GM12878 (cell line): ENCODE measurements around the gene HORMAD2. TPM values are rescaled to one million over a fixed set of nuclear protein-coding genes. Genes with fewer than 3 reads are reported as not detected.

Experiments
- ATAC-seq: fragments of 200-7000 bp; cut with Tn5 transposase; 3 replicates; pipeline ENCODE4 v1.9.1; 2020; ENCODE audit warnings: mild to moderate bottlenecking, moderate library complexity
- BruUV-seq: library from RNA; stranded (reverse); fragments of 400-500 nt; replicated peaks from 2 replicates; lab custom pipeline; 2021; lab: Mats Ljungman, UMichigan
- CTCF ChIA-PET: fragments of 300-600 bp; sonication (Branson Sonifier 250); formaldehyde crosslinking; extraction: SDS; loops from one replicate; lab custom pipeline; 2021; ENCODE audit warnings: inconsistent platforms; lab: Yijun Ruan, JAX
- POLR2A ChIA-PET: fragments of 350-600 bp; formaldehyde crosslinking; extraction: SDS; loops from one replicate; lab custom pipeline; 2021; ENCODE audit warnings: inconsistent platforms; lab: Charles Lee
- RAD21 ChIA-PET: fragments of 300-600 bp; sonication (Branson Sonifier 250); formaldehyde crosslinking; loops from one replicate; lab custom pipeline; 2023; ENCODE audit warnings: antibody characterized with exemption; ENCODE audit not compliant: unreplicated experiment; lab: Charles Lee
- SMC1A ChIA-PET: fragments of 300-600 bp; sonication (Branson Sonifier 250); formaldehyde crosslinking; loops from one replicate; lab custom pipeline; 2023; ENCODE audit not compliant: unreplicated experiment, uncharacterized antibody; lab: Charles Lee
- DNase-seq: peaks from one replicate; pipeline ENCODE4 v3.0.0-alpha.2; 2011; ENCODE audit warnings: low read depth, low spot score
- FAIRE-seq: peaks from 3 replicates; lab custom pipeline; 2011; peaks lifted over from hg19 to GRCh38; lab: Jason Lieb, UNC
- H2AFZ ChIP-seq: 2 replicates; pipeline ENCODE4 v1.6.0; 2011; ENCODE audit warnings: low read depth, low read length, control low read depth; ENCODE audit not compliant: control insufficient read depth
- H3K27ac ChIP-seq: 2 replicates; pipeline ENCODE4 v1.5.1; 2011; ENCODE audit warnings: control low read depth; ENCODE audit not compliant: control insufficient read depth, insufficient read depth
- H3K27me3 ChIP-seq, 2 experiments: replicated peaks in 1 of 2; 2 replicates each; pipeline versions ENCODE4 v1.6.0 to v1.6.1; 2011; ENCODE audit warnings: low read length in 1 of 2; ENCODE audit not compliant: control insufficient read depth in 2 of 2, insufficient read depth in 2 of 2
- H3K36me3 ChIP-seq, 2 experiments: 2 replicates each; pipeline ENCODE4 v1.5.1; 2011; ENCODE audit warnings: low read length in 1 of 2; ENCODE audit not compliant: control insufficient read depth in 2 of 2, insufficient read depth in 2 of 2
- H3K4me1 ChIP-seq: 2 replicates; pipeline ENCODE4 v1.6.1; 2011; ENCODE audit warnings: mild to moderate bottlenecking, low read length, moderate library complexity, mixed read lengths; ENCODE audit not compliant: control insufficient read depth, insufficient read depth
- H3K4me2 ChIP-seq: 2 replicates; pipeline ENCODE4 v1.6.0; 2011; ENCODE audit warnings: control low read depth; ENCODE audit not compliant: control insufficient read depth, insufficient read depth
- H3K4me3 ChIP-seq: fragments of 200-600 bp; sonication (generic); 2 replicates; pipeline ENCODE4 v1.5.1; 2016
- H3K79me2 ChIP-seq: 2 replicates; pipeline ENCODE4 v1.6.0; 2011; ENCODE audit warnings: low read length; ENCODE audit not compliant: control insufficient read depth, insufficient read depth
- H3K9ac ChIP-seq: 2 replicates; pipeline ENCODE4 v1.8.0; 2011; ENCODE audit warnings: low read length, control low read depth, mixed read lengths; ENCODE audit not compliant: control insufficient read depth, insufficient read depth
- H3K9me3 ChIP-seq: replicated peaks from 3 replicates; pipeline ENCODE4 v1.5.1; 2011; ENCODE audit warnings: mild to moderate bottlenecking, low read length; ENCODE audit not compliant: control insufficient read depth, insufficient read depth
- H4K20me1 ChIP-seq: 2 replicates; pipeline ENCODE4 v1.6.0; 2011; ENCODE audit not compliant: control insufficient read depth, insufficient read depth
- ATF7 ChIP-seq: fragments of 450-650 bp; IDR thresholded peaks from 2 replicates; pipeline ENCODE4 v1.6.1; 2016; ENCODE audit warnings: low read depth, mild to moderate bottlenecking
- BACH1 ChIP-seq: fragments of 450-650 bp; IDR thresholded peaks from 2 replicates; pipeline ENCODE4 v1.6.1; 2017; ENCODE audit warnings: mild to moderate bottlenecking, borderline replicate concordance
- CBX5 ChIP-seq: sonication (generic); IDR thresholded peaks from 2 replicates; pipeline ENCODE4 v1.6.1; 2016; ENCODE audit warnings: low read depth, moderate library complexity, mild to moderate bottlenecking, inconsistent platforms
- CEBPB ChIP-seq, 2 experiments: fragments of 150-350 bp in 1 of 2; IDR thresholded peaks; 2 replicates each; pipeline ENCODE4 v1.6.1; 2012 to 2014; ENCODE audit warnings: low read depth in 2 of 2, low read length in 2 of 2, borderline replicate concordance in 1 of 2, inconsistent platforms in 1 of 2
- CHD1 ChIP-seq: IDR thresholded peaks from 2 replicates; pipeline ENCODE4 v1.6.1; 2012; ENCODE audit warnings: low read depth, low read length, improper control_type of control experiment
- ETV6 ChIP-seq, 2 experiments: fragments of 450-650 bp in 1 of 2; IDR thresholded peaks in 1 of 2; conservative IDR thresholded peaks in 1 of 2; 2 replicates each; pipeline ENCODE4 v1.6.1; 2014; ENCODE audit warnings: antibody characterized with exemption in 1 of 2, borderline replicate concordance in 1 of 2, low read depth in 1 of 2, mild to moderate bottlenecking in 1 of 2, moderate library complexity in 1 of 2
- MXI1 ChIP-seq: fragments of 150-350 bp; IDR thresholded peaks from 2 replicates; pipeline ENCODE4 v1.6.1; 2011; ENCODE audit warnings: low read depth, mild to moderate bottlenecking, inconsistent platforms, low read length, improper control_type of control experiment
- RBBP5 ChIP-seq: fragments of 200-600 bp; sonication (generic); conservative IDR thresholded peaks from 2 replicates; pipeline ENCODE4 v1.6.1; 2016
- SUPT20H ChIP-seq: IDR thresholded peaks from 2 replicates; pipeline ENCODE4 v1.6.1; 2011; ENCODE audit warnings: low read depth, mild to moderate bottlenecking, low read length, moderate library complexity, borderline replicate concordance; ENCODE audit not compliant: control insufficient read depth
- YBX1 ChIP-seq: fragments of 450-650 bp; IDR thresholded peaks from 2 replicates; pipeline ENCODE4 v1.6.1; 2016; ENCODE audit warnings: antibody characterized with exemption
- in situ Hi-C: fragments of 300-500 bp; cut with MboI; formaldehyde crosslinking; loops from 9 replicates; pipeline ENCODE4 v1.14.3; 2018; ENCODE audit warnings: mixed read lengths
- intact Hi-C: fragments of 100-400 bp; cut with micrococcal nuclease; formaldehyde crosslinking; loops from one replicate; pipeline ENCODE4 v1.14.2; 2022; ENCODE audit not compliant: unreplicated experiment
- polyA plus RNA-seq, 11 experiments: library from polyadenylated mRNA; depleted of rRNA in 4 of 11; unstranded in 6 of 11; stranded (reverse) in 5 of 11; fragments of >200 nt; fragmentation: Nextera tagmentation in 4 of 11; fragmentation: Illumina TruSeq in 1 of 11; extraction: Ambion mirVana in 4 of 11; extraction: Trizol in 1 of 11; gene quantifications; 1 replicate in 1 of 11; 2 replicates in 10 of 11; pipeline versions ENCODE4 v1.2.1 to v1.2.3, GENCODE V29; 2011 to 2016; ENCODE audit warnings: inconsistent platforms in 2 of 11, missing spikeins in 2 of 11, low read depth in 1 of 11
- total RNA-seq, 4 experiments: library from RNA; depleted of rRNA in 3 of 4; stranded (reverse); fragments of >200 nt in 3 of 4; fragmentation: Illumina TruSeq in 1 of 4; extraction: Trizol in 1 of 4; gene quantifications; 2 replicates each; pipeline versions ENCODE4 v1.2.1 to v1.2.3, GENCODE V29; 2013 to 2021
- TF ChIP-seq, protein P1 (sequence below): fragments of 450-650 bp; formaldehyde crosslinking; IDR thresholded peaks from 2 replicates; pipeline ENCODE4 v1.5.0; 2022; ENCODE audit warnings: mild to moderate bottlenecking, missing genetic modification characterization
- TF ChIP-seq, protein P2 (sequence below): IDR thresholded peaks from 2 replicates; pipeline ENCODE4 v1.6.1; 2012; ENCODE audit warnings: mild to moderate bottlenecking, low read depth, low read length
- TF ChIP-seq, protein P3 (sequence below): IDR thresholded peaks from 2 replicates; pipeline ENCODE4 v1.6.1; 2012; ENCODE audit warnings: low read depth, low read length, improper control_type of control experiment
- TF ChIP-seq, protein P4 (sequence below): IDR thresholded peaks from 2 replicates; pipeline ENCODE4 v1.6.1; 2011; ENCODE audit warnings: mild to moderate bottlenecking, low read depth, low read length, moderate library complexity; ENCODE audit not compliant: insufficient replicate concordance
- TF ChIP-seq, protein P5 (sequence below): IDR thresholded peaks from 2 replicates; pipeline ENCODE4 v1.6.1; 2011; ENCODE audit warnings: low read depth, mild to moderate bottlenecking, low read length, moderate library complexity, borderline replicate concordance; ENCODE audit errors: extremely low read depth

Gene HORMAD2
- total and polyA plus RNA-seq, 10 of the 15 experiments (the other 5 are each of a cell fraction or from before 2014, with no cell fraction given), result 0.07 to 0.13 TPM; not detected in 8

DNA sequence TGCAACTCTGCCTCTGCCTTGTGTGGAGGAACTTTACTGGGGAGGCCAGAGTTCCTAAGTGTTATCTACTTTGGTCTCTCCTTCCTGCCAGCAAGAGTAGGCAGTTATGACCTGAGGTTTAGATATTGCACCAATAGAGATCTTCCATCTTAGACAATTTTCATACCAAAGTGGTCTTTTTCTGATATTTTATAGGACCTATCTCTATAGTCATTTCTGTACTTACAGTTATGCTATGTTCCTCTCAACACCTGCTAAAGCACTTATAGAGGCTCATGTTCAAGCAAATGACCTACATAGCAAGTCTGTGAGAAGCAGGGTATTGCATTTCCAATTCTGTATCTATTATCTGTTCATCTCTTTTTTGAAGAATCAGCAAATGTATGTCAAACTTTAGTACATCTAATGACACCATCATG is 80.8 kb downstream of the HORMAD2 start:
- no peak overlapping the region for H3K27ac ChIP-seq
- no peak overlapping the region for H2AFZ ChIP-seq
- DNase-seq, result no peak
- no peak overlapping the region for H3K9ac ChIP-seq
- RAD21 ChIA-PET, result no interaction called here
- FAIRE-seq, result no peak
- H3K36me3 ChIP-seq, result no peaks in the 10 kb centered on the region
- intact Hi-C loops, result no loop called here
- H3K9me3 ChIP-seq, result no peaks in the 10 kb centered on the region
- H3K4me2 ChIP-seq, result no peak overlapping the region
- H3K27me3 ChIP-seq, result no peaks in the 10 kb centered on the region; a peak in 1 of 4 replicates
- H4K20me1 ChIP-seq, result no peaks in the 10 kb centered on the region
- BruUV-seq, result no TSS peak
- POLR2A ChIA-PET, result no interaction called here
- SMC1A ChIA-PET, result no interaction called here
- in situ Hi-C loops, result no loop called here
- ATAC-seq, result no peak
- no peaks in the 10 kb centered on the region for H3K79me2 ChIP-seq
- no peak overlapping the region for H3K4me3 ChIP-seq
- CTCF ChIA-PET, result interaction anchor here (0.8 kb wide), 1 partner anchor 9 kb away, joined by 3 read pairs; no protein-coding TSS in a partner anchor
- no peaks in the 10 kb centered on the region for H3K4me1 ChIP-seq
- TF ChIP-seq CBX5 (no peak), ATF7 (no peak), MXI1 (no peak), RBBP5 (no peak), YBX1 (no peak), ETV6 (conservative IDR thresholded peaks at IDR 0.05 in 1 of 2, IDR thresholded peaks at IDR 0.05 in 1 of 2; ENCODE audit: borderline replicate concordance in 1 of 2, low read depth in 1 of 2) (no peak), CEBPB (IDR thresholded peaks at IDR 0.05; ENCODE audit: borderline replicate concordance in 1 of 2, low read depth in 2 of 2, low read length in 2 of 2) (no peak), SUPT20H (no peak), BACH1 (no peak), CHD1 (no peak)
- TF ChIP-seq, protein P1, sequence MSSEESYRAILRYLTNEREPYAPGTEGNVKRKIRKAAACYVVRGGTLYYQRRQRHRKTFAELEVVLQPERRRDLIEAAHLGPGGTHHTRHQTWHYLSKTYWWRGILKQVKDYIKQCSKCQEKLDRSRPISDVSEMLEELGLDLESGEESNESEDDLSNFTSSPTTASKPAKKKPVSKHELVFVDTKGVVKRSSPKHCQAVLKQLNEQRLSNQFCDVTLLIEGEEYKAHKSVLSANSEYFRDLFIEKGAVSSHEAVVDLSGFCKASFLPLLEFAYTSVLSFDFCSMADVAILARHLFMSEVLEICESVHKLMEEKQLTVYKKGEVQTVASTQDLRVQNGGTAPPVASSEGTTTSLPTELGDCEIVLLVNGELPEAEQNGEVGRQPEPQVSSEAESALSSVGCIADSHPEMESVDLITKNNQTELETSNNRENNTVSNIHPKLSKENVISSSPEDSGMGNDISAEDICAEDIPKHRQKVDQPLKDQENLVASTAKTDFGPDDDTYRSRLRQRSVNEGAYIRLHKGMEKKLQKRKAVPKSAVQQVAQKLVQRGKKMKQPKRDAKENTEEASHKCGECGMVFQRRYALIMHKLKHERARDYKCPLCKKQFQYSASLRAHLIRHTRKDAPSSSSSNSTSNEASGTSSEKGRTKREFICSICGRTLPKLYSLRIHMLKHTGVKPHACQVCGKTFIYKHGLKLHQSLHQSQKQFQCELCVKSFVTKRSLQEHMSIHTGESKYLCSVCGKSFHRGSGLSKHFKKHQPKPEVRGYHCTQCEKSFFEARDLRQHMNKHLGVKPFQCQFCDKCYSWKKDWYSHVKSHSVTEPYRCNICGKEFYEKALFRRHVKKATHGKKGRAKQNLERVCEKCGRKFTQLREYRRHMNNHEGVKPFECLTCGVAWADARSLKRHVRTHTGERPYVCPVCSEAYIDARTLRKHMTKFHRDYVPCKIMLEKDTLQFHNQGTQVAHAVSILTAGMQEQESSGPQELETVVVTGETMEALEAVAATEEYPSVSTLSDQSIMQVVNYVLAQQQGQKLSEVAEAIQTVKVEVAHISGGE (CRISPR knock-in tag), result no peak
- TF ChIP-seq, protein P2, sequence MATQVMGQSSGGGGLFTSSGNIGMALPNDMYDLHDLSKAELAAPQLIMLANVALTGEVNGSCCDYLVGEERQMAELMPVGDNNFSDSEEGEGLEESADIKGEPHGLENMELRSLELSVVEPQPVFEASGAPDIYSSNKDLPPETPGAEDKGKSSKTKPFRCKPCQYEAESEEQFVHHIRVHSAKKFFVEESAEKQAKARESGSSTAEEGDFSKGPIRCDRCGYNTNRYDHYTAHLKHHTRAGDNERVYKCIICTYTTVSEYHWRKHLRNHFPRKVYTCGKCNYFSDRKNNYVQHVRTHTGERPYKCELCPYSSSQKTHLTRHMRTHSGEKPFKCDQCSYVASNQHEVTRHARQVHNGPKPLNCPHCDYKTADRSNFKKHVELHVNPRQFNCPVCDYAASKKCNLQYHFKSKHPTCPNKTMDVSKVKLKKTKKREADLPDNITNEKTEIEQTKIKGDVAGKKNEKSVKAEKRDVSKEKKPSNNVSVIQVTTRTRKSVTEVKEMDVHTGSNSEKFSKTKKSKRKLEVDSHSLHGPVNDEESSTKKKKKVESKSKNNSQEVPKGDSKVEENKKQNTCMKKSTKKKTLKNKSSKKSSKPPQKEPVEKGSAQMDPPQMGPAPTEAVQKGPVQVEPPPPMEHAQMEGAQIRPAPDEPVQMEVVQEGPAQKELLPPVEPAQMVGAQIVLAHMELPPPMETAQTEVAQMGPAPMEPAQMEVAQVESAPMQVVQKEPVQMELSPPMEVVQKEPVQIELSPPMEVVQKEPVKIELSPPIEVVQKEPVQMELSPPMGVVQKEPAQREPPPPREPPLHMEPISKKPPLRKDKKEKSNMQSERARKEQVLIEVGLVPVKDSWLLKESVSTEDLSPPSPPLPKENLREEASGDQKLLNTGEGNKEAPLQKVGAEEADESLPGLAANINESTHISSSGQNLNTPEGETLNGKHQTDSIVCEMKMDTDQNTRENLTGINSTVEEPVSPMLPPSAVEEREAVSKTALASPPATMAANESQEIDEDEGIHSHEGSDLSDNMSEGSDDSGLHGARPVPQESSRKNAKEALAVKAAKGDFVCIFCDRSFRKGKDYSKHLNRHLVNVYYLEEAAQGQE, result no peak
- TF ChIP-seq, protein P3, sequence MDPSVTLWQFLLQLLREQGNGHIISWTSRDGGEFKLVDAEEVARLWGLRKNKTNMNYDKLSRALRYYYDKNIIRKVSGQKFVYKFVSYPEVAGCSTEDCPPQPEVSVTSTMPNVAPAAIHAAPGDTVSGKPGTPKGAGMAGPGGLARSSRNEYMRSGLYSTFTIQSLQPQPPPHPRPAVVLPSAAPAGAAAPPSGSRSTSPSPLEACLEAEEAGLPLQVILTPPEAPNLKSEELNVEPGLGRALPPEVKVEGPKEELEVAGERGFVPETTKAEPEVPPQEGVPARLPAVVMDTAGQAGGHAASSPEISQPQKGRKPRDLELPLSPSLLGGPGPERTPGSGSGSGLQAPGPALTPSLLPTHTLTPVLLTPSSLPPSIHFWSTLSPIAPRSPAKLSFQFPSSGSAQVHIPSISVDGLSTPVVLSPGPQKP, result no peak
- TF ChIP-seq, protein P4, sequence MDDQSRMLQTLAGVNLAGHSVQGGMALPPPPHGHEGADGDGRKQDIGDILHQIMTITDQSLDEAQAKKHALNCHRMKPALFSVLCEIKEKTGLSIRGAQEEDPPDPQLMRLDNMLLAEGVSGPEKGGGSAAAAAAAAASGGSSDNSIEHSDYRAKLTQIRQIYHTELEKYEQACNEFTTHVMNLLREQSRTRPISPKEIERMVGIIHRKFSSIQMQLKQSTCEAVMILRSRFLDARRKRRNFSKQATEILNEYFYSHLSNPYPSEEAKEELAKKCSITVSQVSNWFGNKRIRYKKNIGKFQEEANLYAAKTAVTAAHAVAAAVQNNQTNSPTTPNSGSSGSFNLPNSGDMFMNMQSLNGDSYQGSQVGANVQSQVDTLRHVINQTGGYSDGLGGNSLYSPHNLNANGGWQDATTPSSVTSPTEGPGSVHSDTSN, result no peak
- TF ChIP-seq, protein P5, sequence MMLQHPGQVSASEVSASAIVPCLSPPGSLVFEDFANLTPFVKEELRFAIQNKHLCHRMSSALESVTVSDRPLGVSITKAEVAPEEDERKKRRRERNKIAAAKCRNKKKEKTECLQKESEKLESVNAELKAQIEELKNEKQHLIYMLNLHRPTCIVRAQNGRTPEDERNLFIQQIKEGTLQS, result no peak
